Measurements from ENCODE around the gene C2CD5. TPM values are rescaled to one million over a fixed set of nuclear protein-coding genes. Genes with fewer than 3 reads are reported as not detected.

Gene C2CD5
- polyA plus RNA-seq, 1 donor from 2014 or later: 171 TPM

DNA sequence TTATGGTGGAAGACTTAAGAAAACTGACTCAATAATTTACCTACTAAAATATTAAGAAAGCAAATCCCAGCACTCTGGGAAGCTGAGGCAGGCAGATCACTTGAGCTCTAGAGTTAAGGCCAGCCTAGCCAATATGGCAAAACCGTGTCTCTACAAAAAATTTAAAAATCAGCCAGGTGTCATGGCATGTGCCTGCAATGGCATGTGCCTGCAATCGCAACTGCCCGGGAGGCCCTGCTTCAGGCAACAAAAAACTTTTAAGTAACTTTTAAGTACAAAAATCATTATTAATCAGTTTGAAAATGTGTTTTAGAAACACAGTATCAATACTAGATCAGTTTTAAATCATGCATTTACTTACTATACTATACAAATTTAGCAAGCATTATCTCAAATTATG, 17.5 kb downstream of the C2CD5 start:
- H3K4me3 ChIP-seq (ENCODE audit: low read length): no peak overlapping the region
- H4K20me1 ChIP-seq (ENCODE audit: insufficient read depth): no peaks in the 10 kb centered on the region
- no peak overlapping the region for H2AFZ ChIP-seq (ENCODE audit: low read depth, low read length)
- peaks cover 21% of the 10 kb centered on the region for H3K36me3 ChIP-seq (ENCODE audit: insufficient read depth, low read length)
- H3K9me3 ChIP-seq (ENCODE audit: low read length): peaks cover 6% of the 10 kb centered on the region
- no peak overlapping the region for H3K27ac ChIP-seq (ENCODE audit: low read length)
- H3K27me3 ChIP-seq (ENCODE audit: insufficient read depth, low read depth, low read length): no peaks in the 10 kb centered on the region
- H3F3A ChIP-seq (ENCODE audit: insufficient read depth, low read length, poor library complexity, severe bottlenecking): no peaks in the 10 kb centered on the region
- H3K79me2 ChIP-seq (replicated peaks; ENCODE audit: insufficient read depth, low read length): no peaks in the 10 kb centered on the region
- H3K9ac ChIP-seq (ENCODE audit: low read length): no peak overlapping the region
- H3K4me2 ChIP-seq (ENCODE audit: low read length): no peak overlapping the region
- no peak for TF ChIP-seq RAD21 (conservative IDR thresholded peaks at IDR 0.05)
- no peak for TF ChIP-seq EZH2 (IDR thresholded peaks at IDR 0.05; ENCODE audit: borderline replicate concordance, insufficient read depth, low read length, poor library complexity, severe bottlenecking)
- no peak for TF ChIP-seq MXI1 (conservative IDR thresholded peaks at IDR 0.05; ENCODE audit: poor library complexity, severe bottlenecking)
- no peak for TF ChIP-seq EP300 (conservative IDR thresholded peaks at IDR 0.05; ENCODE audit: poor library complexity, severe bottlenecking)
- TF ChIP-seq, protein P1, sequence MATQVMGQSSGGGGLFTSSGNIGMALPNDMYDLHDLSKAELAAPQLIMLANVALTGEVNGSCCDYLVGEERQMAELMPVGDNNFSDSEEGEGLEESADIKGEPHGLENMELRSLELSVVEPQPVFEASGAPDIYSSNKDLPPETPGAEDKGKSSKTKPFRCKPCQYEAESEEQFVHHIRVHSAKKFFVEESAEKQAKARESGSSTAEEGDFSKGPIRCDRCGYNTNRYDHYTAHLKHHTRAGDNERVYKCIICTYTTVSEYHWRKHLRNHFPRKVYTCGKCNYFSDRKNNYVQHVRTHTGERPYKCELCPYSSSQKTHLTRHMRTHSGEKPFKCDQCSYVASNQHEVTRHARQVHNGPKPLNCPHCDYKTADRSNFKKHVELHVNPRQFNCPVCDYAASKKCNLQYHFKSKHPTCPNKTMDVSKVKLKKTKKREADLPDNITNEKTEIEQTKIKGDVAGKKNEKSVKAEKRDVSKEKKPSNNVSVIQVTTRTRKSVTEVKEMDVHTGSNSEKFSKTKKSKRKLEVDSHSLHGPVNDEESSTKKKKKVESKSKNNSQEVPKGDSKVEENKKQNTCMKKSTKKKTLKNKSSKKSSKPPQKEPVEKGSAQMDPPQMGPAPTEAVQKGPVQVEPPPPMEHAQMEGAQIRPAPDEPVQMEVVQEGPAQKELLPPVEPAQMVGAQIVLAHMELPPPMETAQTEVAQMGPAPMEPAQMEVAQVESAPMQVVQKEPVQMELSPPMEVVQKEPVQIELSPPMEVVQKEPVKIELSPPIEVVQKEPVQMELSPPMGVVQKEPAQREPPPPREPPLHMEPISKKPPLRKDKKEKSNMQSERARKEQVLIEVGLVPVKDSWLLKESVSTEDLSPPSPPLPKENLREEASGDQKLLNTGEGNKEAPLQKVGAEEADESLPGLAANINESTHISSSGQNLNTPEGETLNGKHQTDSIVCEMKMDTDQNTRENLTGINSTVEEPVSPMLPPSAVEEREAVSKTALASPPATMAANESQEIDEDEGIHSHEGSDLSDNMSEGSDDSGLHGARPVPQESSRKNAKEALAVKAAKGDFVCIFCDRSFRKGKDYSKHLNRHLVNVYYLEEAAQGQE (IDR thresholded peaks at IDR 0.05; ENCODE audit: borderline replicate concordance): no peak
- no peak for TF ChIP-seq SMC3 (conservative IDR thresholded peaks at IDR 0.05; ENCODE audit: poor library complexity)
- no peaks in the 10 kb centered on the region for H3K9me2 ChIP-seq (ENCODE audit: insufficient read depth, low read length)

DNA sequence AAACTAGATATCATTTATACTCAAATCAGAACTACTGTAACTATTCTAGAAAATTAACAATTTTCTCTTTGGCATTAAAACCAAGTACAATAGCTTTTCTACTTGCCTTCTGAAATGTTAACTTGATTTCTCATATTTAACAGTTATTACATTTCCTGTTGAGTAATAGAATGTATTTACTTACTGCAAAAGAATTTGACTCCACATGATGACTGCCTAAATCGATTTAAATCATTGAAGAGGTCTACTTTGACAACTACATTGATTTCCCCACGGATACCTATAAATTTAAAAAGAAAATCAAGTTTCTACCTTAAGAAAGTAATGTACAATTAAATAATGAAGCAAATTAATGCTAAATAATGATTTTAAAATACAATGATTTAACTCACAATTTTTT, 18.9 kb downstream of the C2CD5 start:
- Histone ChIP-seq H3K9me2 (ENCODE audit: insufficient read depth, low read length) (no peaks in the 10 kb centered on the region), H4K20me1 (ENCODE audit: insufficient read depth) (no peaks in the 10 kb centered on the region), H3F3A (ENCODE audit: insufficient read depth, low read length, poor library complexity, severe bottlenecking) (no peaks in the 10 kb centered on the region), H3K9ac (ENCODE audit: low read length) (no peak overlapping the region), H3K36me3 (ENCODE audit: insufficient read depth, low read length) (peaks cover 7% of the 10 kb centered on the region), H3K27ac (ENCODE audit: low read length) (no peak overlapping the region), H3K9me3 (ENCODE audit: low read length) (no peaks in the 10 kb centered on the region), H3K4me2 (ENCODE audit: low read length) (no peak overlapping the region), H2AFZ (ENCODE audit: low read depth, low read length) (no peak overlapping the region), H3K4me3 (ENCODE audit: low read length) (no peak overlapping the region), H3K27me3 (ENCODE audit: insufficient read depth, low read depth, low read length) (no peaks in the 10 kb centered on the region), H3K79me2 (replicated peaks; ENCODE audit: insufficient read depth, low read length) (no peaks in the 10 kb centered on the region)
- TF ChIP-seq TAF1 (IDR thresholded peaks at IDR 0.05; ENCODE audit: low read depth): no peak
- no peak for TF ChIP-seq MXI1 (conservative IDR thresholded peaks at IDR 0.05; ENCODE audit: poor library complexity, severe bottlenecking)
- TF ChIP-seq POLR2AphosphoS5 (IDR thresholded peaks at IDR 0.05): no peak
- TF ChIP-seq, protein P2, sequence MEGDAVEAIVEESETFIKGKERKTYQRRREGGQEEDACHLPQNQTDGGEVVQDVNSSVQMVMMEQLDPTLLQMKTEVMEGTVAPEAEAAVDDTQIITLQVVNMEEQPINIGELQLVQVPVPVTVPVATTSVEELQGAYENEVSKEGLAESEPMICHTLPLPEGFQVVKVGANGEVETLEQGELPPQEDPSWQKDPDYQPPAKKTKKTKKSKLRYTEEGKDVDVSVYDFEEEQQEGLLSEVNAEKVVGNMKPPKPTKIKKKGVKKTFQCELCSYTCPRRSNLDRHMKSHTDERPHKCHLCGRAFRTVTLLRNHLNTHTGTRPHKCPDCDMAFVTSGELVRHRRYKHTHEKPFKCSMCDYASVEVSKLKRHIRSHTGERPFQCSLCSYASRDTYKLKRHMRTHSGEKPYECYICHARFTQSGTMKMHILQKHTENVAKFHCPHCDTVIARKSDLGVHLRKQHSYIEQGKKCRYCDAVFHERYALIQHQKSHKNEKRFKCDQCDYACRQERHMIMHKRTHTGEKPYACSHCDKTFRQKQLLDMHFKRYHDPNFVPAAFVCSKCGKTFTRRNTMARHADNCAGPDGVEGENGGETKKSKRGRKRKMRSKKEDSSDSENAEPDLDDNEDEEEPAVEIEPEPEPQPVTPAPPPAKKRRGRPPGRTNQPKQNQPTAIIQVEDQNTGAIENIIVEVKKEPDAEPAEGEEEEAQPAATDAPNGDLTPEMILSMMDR (IDR thresholded peaks at IDR 0.05; ENCODE audit: poor library complexity, severe bottlenecking): no peak
- TF ChIP-seq EP300 (conservative IDR thresholded peaks at IDR 0.05; ENCODE audit: poor library complexity, severe bottlenecking): no peak
- TF ChIP-seq RAD21 (conservative IDR thresholded peaks at IDR 0.05): no peak
- TF ChIP-seq EZH2 (IDR thresholded peaks at IDR 0.05; ENCODE audit: borderline replicate concordance, insufficient read depth, low read length, poor library complexity, severe bottlenecking): no peak
- no peak for TF ChIP-seq SMC3 (conservative IDR thresholded peaks at IDR 0.05; ENCODE audit: poor library complexity)
- TF ChIP-seq, protein P1 (IDR thresholded peaks at IDR 0.05; ENCODE audit: borderline replicate concordance): no peak

Data from neural cell (in vitro differentiated cells).